PC-9 (cell line): ENCODE measurements around the gene TEDC1.

Experiments used
- CTCF ChIP-seq: fragments of 200-600 bp; sonication (generic); conservative IDR thresholded peaks from 2 replicates; pipeline ENCODE4 v1.6.1; 2017; ENCODE audit warnings: mixed run types, antibody characterized with exemption, mild to moderate bottlenecking, moderate library complexity
- EZH2 ChIP-seq: fragments of 200-600 bp; sonication (generic); IDR thresholded peaks from 2 replicates; pipeline ENCODE4 v1.8.0; 2017; ENCODE audit warnings: antibody characterized with exemption, low read depth

DNA sequence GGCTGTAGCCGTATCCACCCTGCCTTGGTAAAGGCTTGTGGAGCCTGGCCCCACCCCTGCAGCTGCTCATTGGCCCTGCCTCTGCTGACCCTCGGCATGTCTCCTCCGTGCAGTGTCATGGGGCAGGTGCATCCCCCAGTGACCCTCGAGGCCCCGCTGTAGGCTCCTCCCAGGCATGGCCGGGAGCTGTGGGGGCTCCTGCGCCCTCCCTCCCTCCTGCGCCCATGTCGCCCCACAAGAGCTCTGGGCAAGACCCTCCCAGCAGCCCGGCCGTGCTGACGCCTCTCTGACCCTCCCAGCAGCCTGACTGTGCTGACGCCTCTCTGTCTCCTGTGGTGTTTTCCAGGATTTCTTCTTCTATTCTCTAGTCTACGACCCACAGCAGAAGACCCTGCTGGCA, 37.2 kb upstream of the TEDC1 start:
- TF ChIP-seq CTCF (no peak), EZH2 (no peak)
